ENCODE results near the gene RALGAPA2.

DNA sequence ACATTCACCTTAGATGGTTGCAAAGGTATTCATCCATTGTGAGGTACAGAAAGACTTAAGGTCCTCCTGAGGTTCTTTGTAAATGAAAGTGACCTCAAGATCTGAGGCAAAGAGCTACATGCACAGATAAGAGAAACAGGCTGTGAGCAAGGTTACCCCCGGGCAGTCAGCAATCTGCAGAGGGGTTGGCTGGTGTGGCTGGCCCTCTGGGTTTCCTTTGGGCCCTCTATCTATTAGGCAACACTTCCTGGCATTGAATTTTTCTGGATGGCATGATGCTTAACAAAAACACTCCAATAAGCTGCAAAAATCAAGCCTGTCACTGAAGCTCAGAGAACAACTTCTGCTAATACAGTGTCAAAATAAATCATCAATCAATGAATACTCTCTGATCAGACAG, 48.9 kb upstream of the RALGAPA2 start:
- TF ChIP-seq, protein P1, sequence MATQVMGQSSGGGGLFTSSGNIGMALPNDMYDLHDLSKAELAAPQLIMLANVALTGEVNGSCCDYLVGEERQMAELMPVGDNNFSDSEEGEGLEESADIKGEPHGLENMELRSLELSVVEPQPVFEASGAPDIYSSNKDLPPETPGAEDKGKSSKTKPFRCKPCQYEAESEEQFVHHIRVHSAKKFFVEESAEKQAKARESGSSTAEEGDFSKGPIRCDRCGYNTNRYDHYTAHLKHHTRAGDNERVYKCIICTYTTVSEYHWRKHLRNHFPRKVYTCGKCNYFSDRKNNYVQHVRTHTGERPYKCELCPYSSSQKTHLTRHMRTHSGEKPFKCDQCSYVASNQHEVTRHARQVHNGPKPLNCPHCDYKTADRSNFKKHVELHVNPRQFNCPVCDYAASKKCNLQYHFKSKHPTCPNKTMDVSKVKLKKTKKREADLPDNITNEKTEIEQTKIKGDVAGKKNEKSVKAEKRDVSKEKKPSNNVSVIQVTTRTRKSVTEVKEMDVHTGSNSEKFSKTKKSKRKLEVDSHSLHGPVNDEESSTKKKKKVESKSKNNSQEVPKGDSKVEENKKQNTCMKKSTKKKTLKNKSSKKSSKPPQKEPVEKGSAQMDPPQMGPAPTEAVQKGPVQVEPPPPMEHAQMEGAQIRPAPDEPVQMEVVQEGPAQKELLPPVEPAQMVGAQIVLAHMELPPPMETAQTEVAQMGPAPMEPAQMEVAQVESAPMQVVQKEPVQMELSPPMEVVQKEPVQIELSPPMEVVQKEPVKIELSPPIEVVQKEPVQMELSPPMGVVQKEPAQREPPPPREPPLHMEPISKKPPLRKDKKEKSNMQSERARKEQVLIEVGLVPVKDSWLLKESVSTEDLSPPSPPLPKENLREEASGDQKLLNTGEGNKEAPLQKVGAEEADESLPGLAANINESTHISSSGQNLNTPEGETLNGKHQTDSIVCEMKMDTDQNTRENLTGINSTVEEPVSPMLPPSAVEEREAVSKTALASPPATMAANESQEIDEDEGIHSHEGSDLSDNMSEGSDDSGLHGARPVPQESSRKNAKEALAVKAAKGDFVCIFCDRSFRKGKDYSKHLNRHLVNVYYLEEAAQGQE (IDR thresholded peaks at IDR 0.05; ENCODE audit: insufficient replicate concordance, low read depth): no peak
- TF ChIP-seq, protein P2, sequence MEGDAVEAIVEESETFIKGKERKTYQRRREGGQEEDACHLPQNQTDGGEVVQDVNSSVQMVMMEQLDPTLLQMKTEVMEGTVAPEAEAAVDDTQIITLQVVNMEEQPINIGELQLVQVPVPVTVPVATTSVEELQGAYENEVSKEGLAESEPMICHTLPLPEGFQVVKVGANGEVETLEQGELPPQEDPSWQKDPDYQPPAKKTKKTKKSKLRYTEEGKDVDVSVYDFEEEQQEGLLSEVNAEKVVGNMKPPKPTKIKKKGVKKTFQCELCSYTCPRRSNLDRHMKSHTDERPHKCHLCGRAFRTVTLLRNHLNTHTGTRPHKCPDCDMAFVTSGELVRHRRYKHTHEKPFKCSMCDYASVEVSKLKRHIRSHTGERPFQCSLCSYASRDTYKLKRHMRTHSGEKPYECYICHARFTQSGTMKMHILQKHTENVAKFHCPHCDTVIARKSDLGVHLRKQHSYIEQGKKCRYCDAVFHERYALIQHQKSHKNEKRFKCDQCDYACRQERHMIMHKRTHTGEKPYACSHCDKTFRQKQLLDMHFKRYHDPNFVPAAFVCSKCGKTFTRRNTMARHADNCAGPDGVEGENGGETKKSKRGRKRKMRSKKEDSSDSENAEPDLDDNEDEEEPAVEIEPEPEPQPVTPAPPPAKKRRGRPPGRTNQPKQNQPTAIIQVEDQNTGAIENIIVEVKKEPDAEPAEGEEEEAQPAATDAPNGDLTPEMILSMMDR (IDR thresholded peaks at IDR 0.05; ENCODE audit: insufficient read depth, low read length): no peak
- TF ChIP-seq POLR2AphosphoS5 (IDR thresholded peaks at IDR 0.05; ENCODE audit: low read depth): no peak

Data from HL-60 (cell line).